Sigmoid colon (tissue), 7 donors: ENCODE results near the gene KRT85. TPM values are rescaled to one million over a fixed set of nuclear protein-coding genes. Genes with fewer than 3 reads are reported as not detected.

Experiments used
- DNase-seq: peaks from one replicate; pipeline ENCODE4 v3.0.0-alpha.2; 2019
- H3K27ac ChIP-seq, 4 donors: fragments of 200-600 bp; sonication (generic); one replicate each; pipeline ENCODE4 v1.5.1; 2016 to 2019; ENCODE audit warnings: mild to moderate bottlenecking in 1 of 4
- H3K27me3 ChIP-seq, 3 donors: fragments of 200-600 bp; sonication (generic); one replicate each; pipeline ENCODE4 v1.5.1; 2019; ENCODE audit warnings: mild to moderate bottlenecking in 1 of 3
- H3K36me3 ChIP-seq, 4 donors: fragments of 200-600 bp; sonication (generic); one replicate each; pipeline ENCODE4 v1.5.1; 2016 to 2019
- H3K4me1 ChIP-seq, 4 donors: fragments of 200-600 bp; sonication (generic); one replicate each; pipeline ENCODE4 v1.5.1; 2017 to 2019
- H3K4me3 ChIP-seq, 4 donors: fragments of 200-600 bp; sonication (generic); one replicate each; pipeline ENCODE4 v1.5.1; 2017 to 2019; ENCODE audit warnings: mild to moderate bottlenecking in 2 of 4, moderate library complexity in 1 of 4
- H3K9me3 ChIP-seq, 4 donors: fragments of 200-600 bp in 3 of 4; sonication (generic) in 3 of 4; one replicate each; pipeline versions ENCODE4 v1.5.1 to v1.6.1; 2013 to 2019
- CTCF ChIP-seq, 4 experiments: fragments of 450-650 bp in 3 of 4; fragments of 200-600 bp in 1 of 4; IDR thresholded peaks; one replicate each; pipeline ENCODE4 v1.5.1; 2016 to 2019; ENCODE audit warnings: antibody characterized with exemption in 4 of 4, mild to moderate bottlenecking in 3 of 4, moderate library complexity in 2 of 4
- EP300 ChIP-seq, 4 donors: sonication (generic); formaldehyde crosslinking; IDR thresholded peaks; one replicate each; pipeline ENCODE4 v1.6.1; 2017; ENCODE audit warnings: antibody characterized with exemption in 4 of 4
- POLR2A ChIP-seq, 2 donors: fragments of 450-650 bp; IDR thresholded peaks; one replicate each; pipeline ENCODE4 v1.6.1; 2016; ENCODE audit warnings: antibody characterized with exemption in 2 of 2, mild to moderate bottlenecking in 2 of 2, moderate library complexity in 2 of 2
- POLR2AphosphoS5 ChIP-seq, 4 donors: sonication (generic); formaldehyde crosslinking; IDR thresholded peaks; one replicate each; pipeline ENCODE4 v1.6.1; 2017; ENCODE audit warnings: antibody characterized with exemption in 4 of 4
- WGBS, 2 donors: extraction: QIAGEN DNeasy Blood & Tissue Kit; methylation state at CpG; one replicate each; pipeline ENCODE4 v1.1.7; 2013; 5-methylcytosine and 5-hydroxymethylcytosine counted together
- intact Hi-C: fragments of 100-400 bp; cut with DNase I; formaldehyde crosslinking; loops from one replicate; pipeline ENCODE4 v1.15.1; 2023
- polyA plus RNA-seq, 3 donors: library from polyadenylated mRNA; stranded (reverse); fragments of 200-250 nt; gene quantifications; one replicate each; pipeline ENCODE4 v1.2.3, GENCODE V29; 2013
- total RNA-seq, 4 donors: library from RNA; depleted of rRNA; stranded (reverse); fragments of >200 nt; gene quantifications; one replicate each; pipeline ENCODE4 v1.1.0, GENCODE V29; 2016
- donor health status: healthy with polysubstance abuse.
- donor health status: Bipolar disorder and iron deficiency.
- donor health status: healthy.

KRT85 gene
- total and polyA plus RNA-seq, 7 donors, result not detected

- 93 to 96% methylated on average over 8 of the region's 8 CpGs for WGBS, 2 donors
- peaks cover 0 to 3% (median 0%) of the 10 kb centered on the region in 4 donors for H3K4me1 ChIP-seq
- H3K9me3 ChIP-seq, result no peaks in the 10 kb centered on the region
- DNase-seq, result no peak
- intact Hi-C loops, result no loop called here
- TF ChIP-seq POLR2A (IDR thresholded peaks at IDR 0.05), result no peak
- TF ChIP-seq POLR2AphosphoS5 (IDR thresholded peaks at IDR 0.05), result no peak
- TF ChIP-seq EP300 (IDR thresholded peaks at IDR 0.05), result no peak
- no peak for TF ChIP-seq CTCF (IDR thresholded peaks at IDR 0.05)
- H3K27me3 ChIP-seq, result no peaks in the 10 kb centered on the region
- no peak overlapping the region for H3K27ac ChIP-seq
- no peak overlapping the region for H3K4me3 ChIP-seq
- H3K36me3 ChIP-seq, result no peaks in the 10 kb centered on the region
Observed at GRCh38 chr12:52355176-52355575, 12.1 kb downstream of the KRT85 start.

GRCh38 chr12:52354200-52354599, 13.1 kb downstream of the KRT85 start:
- H3K27ac ChIP-seq, result no peak overlapping the region
- no peak overlapping the region for H3K4me3 ChIP-seq
- TF ChIP-seq POLR2A (IDR thresholded peaks at IDR 0.05) (no peak), EP300 (IDR thresholded peaks at IDR 0.05) (no peak), POLR2AphosphoS5 (IDR thresholded peaks at IDR 0.05) (no peak), CTCF (IDR thresholded peaks at IDR 0.05) (no peak)
- H3K4me1 ChIP-seq, result peaks cover 0 to 3% (median 0%) of the 10 kb centered on the region in 4 donors
- intact Hi-C loops, result no loop called here
- DNase-seq, result no peak
- WGBS, 2 donors, result 10 to 43% methylated on average over 5 of the region's 5 CpGs
- H3K27me3 ChIP-seq, result no peaks in the 10 kb centered on the region
- H3K36me3 ChIP-seq, result no peaks in the 10 kb centered on the region
- no peaks in the 10 kb centered on the region for H3K9me3 ChIP-seq

GRCh38 chr12:52353766-52354165, 13.5 kb downstream of the KRT85 start:
- H3K9me3 ChIP-seq, result no peaks in the 10 kb centered on the region
- no peak overlapping the region for H3K4me3 ChIP-seq
- peaks cover 0 to 3% (median 0%) of the 10 kb centered on the region in 4 donors for H3K4me1 ChIP-seq
- intact Hi-C loops, result no loop called here
- no peak overlapping the region for H3K27ac ChIP-seq
- no peaks in the 10 kb centered on the region for H3K27me3 ChIP-seq
- TF ChIP-seq POLR2AphosphoS5 (IDR thresholded peaks at IDR 0.05) (no peak), POLR2A (IDR thresholded peaks at IDR 0.05) (no peak), CTCF (IDR thresholded peaks at IDR 0.05) (no peak), EP300 (IDR thresholded peaks at IDR 0.05) (no peak)
- no peaks in the 10 kb centered on the region for H3K36me3 ChIP-seq
- no peak for DNase-seq
- WGBS, 2 donors, result 41 to 69% methylated on average over 3 of the region's 3 CpGs

GRCh38 chr12:52352951-52353350, 14.3 kb downstream of the KRT85 start:
- H3K36me3 ChIP-seq, result no peaks in the 10 kb centered on the region
- 72 to 82% methylated on average over 2 of the region's 2 CpGs for WGBS, 2 donors
- H3K4me1 ChIP-seq, result peaks cover 0 to 3% (median 0%) of the 10 kb centered on the region in 4 donors
- no peak overlapping the region for H3K4me3 ChIP-seq
- intact Hi-C loops, result no loop called here
- no peak for TF ChIP-seq CTCF (IDR thresholded peaks at IDR 0.05)
- TF ChIP-seq EP300 (IDR thresholded peaks at IDR 0.05), result no peak
- TF ChIP-seq POLR2AphosphoS5 (IDR thresholded peaks at IDR 0.05), result no peak
- no peak for TF ChIP-seq POLR2A (IDR thresholded peaks at IDR 0.05)
- no peak for DNase-seq
- no peak overlapping the region for H3K27ac ChIP-seq
- H3K27me3 ChIP-seq, result no peaks in the 10 kb centered on the region
- no peaks in the 10 kb centered on the region for H3K9me3 ChIP-seq
